ENCODE data around the gene S1PR4.

The S1PR4 gene

DNA sequence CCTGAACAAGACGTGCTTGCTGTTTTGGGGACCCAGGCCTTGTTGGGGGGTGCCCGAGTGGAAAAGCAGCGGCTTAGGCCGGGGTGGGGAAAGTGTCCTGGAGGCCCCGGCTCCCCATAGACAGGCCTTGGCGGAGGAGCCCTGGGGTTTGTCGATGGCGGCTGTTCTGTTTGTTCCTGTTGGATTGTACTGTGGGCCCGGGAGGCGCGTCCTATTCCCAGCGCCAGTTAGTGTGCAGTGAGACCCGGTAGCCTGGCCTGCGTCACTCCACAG is 18.3 kb downstream of the S1PR4 start:
- TF ChIP-seq POLR2AphosphoS5 (IDR thresholded peaks at IDR 0.05; ENCODE audit: low read depth) (no peak), REST (IDR thresholded peaks at IDR 0.05; ENCODE audit: insufficient replicate concordance, low read depth) (no peak), GABPA (IDR thresholded peaks at IDR 0.05; ENCODE audit: low read depth) (no peak), SPI1 (IDR thresholded peaks at IDR 0.05; ENCODE audit: borderline replicate concordance, low read depth) (no peak)
- TF ChIP-seq, protein P1, sequence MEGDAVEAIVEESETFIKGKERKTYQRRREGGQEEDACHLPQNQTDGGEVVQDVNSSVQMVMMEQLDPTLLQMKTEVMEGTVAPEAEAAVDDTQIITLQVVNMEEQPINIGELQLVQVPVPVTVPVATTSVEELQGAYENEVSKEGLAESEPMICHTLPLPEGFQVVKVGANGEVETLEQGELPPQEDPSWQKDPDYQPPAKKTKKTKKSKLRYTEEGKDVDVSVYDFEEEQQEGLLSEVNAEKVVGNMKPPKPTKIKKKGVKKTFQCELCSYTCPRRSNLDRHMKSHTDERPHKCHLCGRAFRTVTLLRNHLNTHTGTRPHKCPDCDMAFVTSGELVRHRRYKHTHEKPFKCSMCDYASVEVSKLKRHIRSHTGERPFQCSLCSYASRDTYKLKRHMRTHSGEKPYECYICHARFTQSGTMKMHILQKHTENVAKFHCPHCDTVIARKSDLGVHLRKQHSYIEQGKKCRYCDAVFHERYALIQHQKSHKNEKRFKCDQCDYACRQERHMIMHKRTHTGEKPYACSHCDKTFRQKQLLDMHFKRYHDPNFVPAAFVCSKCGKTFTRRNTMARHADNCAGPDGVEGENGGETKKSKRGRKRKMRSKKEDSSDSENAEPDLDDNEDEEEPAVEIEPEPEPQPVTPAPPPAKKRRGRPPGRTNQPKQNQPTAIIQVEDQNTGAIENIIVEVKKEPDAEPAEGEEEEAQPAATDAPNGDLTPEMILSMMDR (IDR thresholded peaks at IDR 0.05; ENCODE audit: insufficient read depth, low read length), result no peak
- Histone ChIP-seq H3K27me3 (ENCODE audit: insufficient read depth, poor library complexity, severe bottlenecking) (no peaks in the 10 kb centered on the region), H3K27ac (replicated peaks) (no peak overlapping the region), H3K4me3 (replicated peaks; ENCODE audit: insufficient read depth, low read length) (no peak overlapping the region)
- no peak for DNase-seq (ENCODE audit: low read depth in 1 of 2, low spot score in 1 of 2)

DNA sequence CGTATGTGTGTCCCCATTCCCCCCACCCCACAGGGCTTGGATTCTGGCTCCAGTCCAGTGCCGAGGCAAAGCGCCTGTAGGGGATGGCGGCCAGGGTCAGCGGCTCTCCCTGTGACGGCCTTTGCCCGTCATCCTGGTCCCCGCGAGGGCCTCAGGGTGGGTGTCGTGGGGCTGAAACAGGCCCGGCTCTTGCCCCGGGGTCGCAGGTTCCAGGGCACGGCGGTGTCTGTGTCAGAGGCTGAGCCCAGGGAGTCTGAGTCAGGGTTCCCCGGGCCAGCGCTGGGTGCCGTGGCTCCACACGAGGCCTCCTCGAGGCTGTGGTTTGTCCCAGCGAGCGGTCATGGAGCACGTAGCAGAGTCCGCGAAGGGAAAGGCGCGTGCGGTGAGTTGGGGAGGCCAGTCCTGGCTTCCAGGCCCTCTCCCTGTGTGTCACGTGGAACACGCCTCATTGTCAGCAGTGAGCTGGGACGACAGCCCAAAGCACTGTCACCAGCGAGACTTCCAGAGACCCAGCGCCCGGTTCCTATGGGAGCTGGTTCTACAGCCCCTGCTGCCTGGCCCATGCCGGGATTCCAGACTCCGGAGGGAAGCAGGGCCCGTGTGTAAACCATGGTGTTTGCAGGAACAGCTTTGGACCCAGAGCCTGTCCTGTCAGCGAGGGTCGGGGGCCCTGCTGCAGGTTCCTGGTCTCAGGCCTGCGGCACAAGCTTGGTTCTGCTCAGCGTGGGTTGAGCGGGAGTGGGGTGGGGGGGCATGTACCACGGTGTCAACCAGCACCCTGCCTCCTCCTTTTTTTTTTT is 20.5 kb downstream of the S1PR4 start:
- TF ChIP-seq POLR2AphosphoS5 (IDR thresholded peaks at IDR 0.05; ENCODE audit: low read depth) (peak; percentile 17; the same call in 1 of the 2 replicates), REST (IDR thresholded peaks at IDR 0.05; ENCODE audit: insufficient replicate concordance, low read depth) (no peak)
- Histone ChIP-seq H3K4me3 (replicated peaks; ENCODE audit: insufficient read depth, low read length) (no peak overlapping the region), H3K27ac (replicated peaks) (no peak overlapping the region), H3K27me3 (ENCODE audit: insufficient read depth, poor library complexity, severe bottlenecking) (no peaks in the 10 kb centered on the region)
- no peak for DNase-seq (ENCODE audit: low read depth in 1 of 2, low spot score in 1 of 2)

GRCh38 chr19:3201072-3201700 is 22.6 kb downstream of the S1PR4 start:
- Histone ChIP-seq H3K27me3 (ENCODE audit: insufficient read depth, poor library complexity, severe bottlenecking) (no peaks in the 10 kb centered on the region), H3K27ac (replicated peaks) (no peak overlapping the region), H3K4me3 (replicated peaks; ENCODE audit: insufficient read depth, low read length) (no peak overlapping the region)
- TF ChIP-seq POLR2AphosphoS5 (IDR thresholded peaks at IDR 0.05; ENCODE audit: low read depth) (0 out of 2 replicates have a peak, but pooled peaks have one; percentile 16), GABPA (IDR thresholded peaks at IDR 0.05; ENCODE audit: low read depth) (no peak)
- no peak for DNase-seq (ENCODE audit: low read depth in 1 of 2, low spot score in 1 of 2)

DNA sequence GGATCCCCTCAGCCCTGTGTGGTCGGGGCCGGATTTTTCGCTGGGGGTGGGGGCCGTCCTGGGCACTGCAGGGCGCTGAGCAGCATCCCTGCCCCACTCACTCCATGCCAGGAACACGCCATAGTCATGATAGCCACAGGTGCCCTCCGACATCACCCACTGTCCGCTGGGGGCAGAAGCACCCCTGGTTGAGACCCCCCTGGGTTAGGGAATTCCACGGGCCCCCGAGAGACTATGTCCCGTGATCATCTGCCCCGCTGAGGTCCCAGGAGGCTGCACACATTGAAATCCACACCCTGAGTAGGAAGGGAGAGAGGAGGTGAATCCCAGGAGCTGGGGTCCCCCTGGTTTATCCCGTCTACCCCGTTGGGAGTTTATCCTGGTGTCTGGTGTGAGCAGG is 23.3 kb downstream of the S1PR4 start:
- H3K4me3 ChIP-seq (replicated peaks; ENCODE audit: insufficient read depth, low read length), result no peak overlapping the region
- TF ChIP-seq SPI1 (IDR thresholded peaks at IDR 0.05; ENCODE audit: borderline replicate concordance, low read depth) (no peak), REST (IDR thresholded peaks at IDR 0.05; ENCODE audit: insufficient replicate concordance, low read depth) (no peak), GABPA (IDR thresholded peaks at IDR 0.05; ENCODE audit: low read depth) (no peak), POLR2AphosphoS5 (IDR thresholded peaks at IDR 0.05; ENCODE audit: low read depth) (no peak)
- TF ChIP-seq, protein P1 (IDR thresholded peaks at IDR 0.05; ENCODE audit: insufficient read depth, low read length), result no peak
- DNase-seq (ENCODE audit: low read depth in 1 of 2, low spot score in 1 of 2), result no peak
- no peaks in the 10 kb centered on the region for H3K27me3 ChIP-seq (ENCODE audit: insufficient read depth, poor library complexity, severe bottlenecking)
- H3K27ac ChIP-seq (replicated peaks), result no peak overlapping the region

Measured in HL-60 (cell line).